ENCODE data around the gene ADAMTSL1. TPM values are rescaled to one million over a fixed set of nuclear protein-coding genes. Genes with fewer than 3 reads are reported as not detected.
A peak's percentile ranks its signal among the peaks of the same experiment; 100 is the strongest.

The ADAMTSL1 gene
- total RNA-seq, 4 donors from 2014 or later, result 13.3 to 39.7 (median 27.2) TPM

DNA sequence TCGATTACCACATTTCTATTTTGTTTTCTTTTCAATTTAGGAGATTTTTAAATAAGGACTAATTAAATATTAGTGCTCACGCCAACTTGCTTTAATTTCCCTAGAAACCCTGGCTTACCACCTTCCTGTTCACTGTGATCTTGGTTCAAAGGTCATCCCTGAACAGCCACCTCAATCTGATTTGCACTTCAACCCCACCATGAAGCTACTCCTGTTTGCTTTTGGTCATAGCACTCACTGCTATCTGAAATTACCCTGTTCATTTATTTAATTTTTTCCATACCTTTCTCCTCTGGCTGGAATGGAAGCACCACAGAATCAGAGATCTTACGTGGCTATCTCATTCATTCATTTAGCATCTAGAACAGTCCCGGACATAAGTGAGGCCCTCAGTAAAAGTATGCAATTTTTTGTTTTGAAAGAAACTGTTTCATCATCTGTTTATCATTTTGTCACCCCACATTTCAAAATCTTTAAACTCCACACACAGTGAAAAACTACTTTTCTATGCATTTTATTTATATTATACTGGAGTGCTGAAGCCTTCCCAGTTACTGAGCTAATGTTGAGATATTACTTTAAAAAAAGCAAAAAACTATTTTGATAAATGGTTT lies 17.2 kb upstream of the ADAMTSL1 start:
- Histone ChIP-seq H3K27me3 (no peaks in the 10 kb centered on the region), H3K4me1 (peaks cover 0 to 10% (median 4%) of the 10 kb centered on the region in 4 donors), H3K9me3 (no peaks in the 10 kb centered on the region), H3K27ac (no peak overlapping the region), H3K36me3 (no peaks in the 10 kb centered on the region), H3K4me3 (no peak overlapping the region)
- intact Hi-C loops (cut with DNase I; ENCODE audit: low total_unique reads) (loop anchor here (10.0 kb wide), 1 partner anchor 408 kb away; no protein-coding TSS in a partner anchor), in situ Hi-C loops (cut with MboI; ENCODE audit: low pct_ligation_motif_present in 1 of 4, low pct_unique_long_range_greater_than_20kb in 1 of 4, low sequenced_read_pairs in 3 of 4) (no loop called here)
- no peak for DNase-seq
- WGBS, 2 donors (ENCODE audit: low coverage in 1 of 2), result 40 to 43% methylated on average over 3 to 4 of the region's 4 CpGs
- TF ChIP-seq POLR2AphosphoS5 (IDR thresholded peaks at IDR 0.05), result no peak
- no peak for TF ChIP-seq POLR2A (IDR thresholded peaks at IDR 0.05)
- no peak for TF ChIP-seq EP300 (IDR thresholded peaks at IDR 0.05; ENCODE audit: low read depth)
- TF ChIP-seq CTCF (IDR thresholded peaks at IDR 0.05), result no peak

GRCh38 chr9:18457510-18457909 lies 16.4 kb upstream of the ADAMTSL1 start:
- TF ChIP-seq POLR2AphosphoS5 (IDR thresholded peaks at IDR 0.05) (no peak), EP300 (IDR thresholded peaks at IDR 0.05; ENCODE audit: low read depth) (no peak), POLR2A (IDR thresholded peaks at IDR 0.05) (no peak), CTCF (IDR thresholded peaks at IDR 0.05) (no peak)
- Histone ChIP-seq H3K27ac (no peak overlapping the region), H3K36me3 (no peaks in the 10 kb centered on the region), H3K27me3 (no peaks in the 10 kb centered on the region), H3K9me3 (no peaks in the 10 kb centered on the region), H3K4me1 (peaks cover 0 to 10% (median 4%) of the 10 kb centered on the region in 4 donors), H3K4me3 (no peak overlapping the region)
- WGBS, 2 donors (ENCODE audit: low coverage in 1 of 2), result 77 to 95% methylated on average over 2 of the region's 2 CpGs
- intact Hi-C loops (cut with DNase I; ENCODE audit: low total_unique reads) (loop anchor here (10.0 kb wide), 1 partner anchor 407 kb away; no protein-coding TSS in a partner anchor), in situ Hi-C loops (cut with MboI; ENCODE audit: low pct_ligation_motif_present in 1 of 4, low pct_unique_long_range_greater_than_20kb in 1 of 4, low sequenced_read_pairs in 3 of 4) (no loop called here)
- DNase-seq, result no peak

DNA sequence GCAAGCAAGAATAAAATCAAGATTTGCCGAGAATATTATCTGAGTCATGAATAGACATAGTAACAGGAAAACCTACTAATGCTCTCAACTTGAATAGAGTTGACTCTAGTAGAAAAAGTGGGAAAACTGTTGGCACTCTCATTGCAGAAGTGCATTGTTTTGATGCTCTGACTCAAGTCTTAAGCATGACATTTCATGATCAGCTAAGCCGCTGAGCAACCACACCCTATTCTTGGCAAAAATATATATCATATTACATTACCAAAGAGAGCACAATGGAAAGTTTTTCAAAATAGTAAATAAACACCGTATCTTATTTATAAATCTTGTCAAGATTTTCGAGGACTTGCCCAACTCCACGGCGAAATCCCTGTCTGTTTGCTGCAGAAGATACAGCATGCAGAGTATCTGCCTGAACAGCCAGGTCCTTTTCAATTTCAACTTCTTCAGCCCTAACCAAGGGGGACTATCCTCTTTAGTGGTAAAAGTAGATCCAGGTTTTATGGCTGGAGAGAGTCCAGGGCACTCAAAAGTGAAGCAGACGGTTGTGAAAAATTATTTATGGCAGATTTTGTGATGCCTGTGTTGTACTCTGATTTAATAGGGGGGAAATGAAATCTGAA lies 13.9 kb upstream of the ADAMTSL1 start:
- Histone ChIP-seq H3K27ac (no peak overlapping the region), H3K27me3 (no peaks in the 10 kb centered on the region), H3K36me3 (no peaks in the 10 kb centered on the region), H3K9me3 (no peaks in the 10 kb centered on the region), H3K4me3 (no peak overlapping the region), H3K4me1 (peaks cover 0 to 10% (median 4%) of the 10 kb centered on the region in 4 donors)
- TF ChIP-seq POLR2A (IDR thresholded peaks at IDR 0.05), result no peak
- TF ChIP-seq POLR2AphosphoS5 (IDR thresholded peaks at IDR 0.05), result peak in 1 of 3 donors; percentile 12
- TF ChIP-seq CTCF (IDR thresholded peaks at IDR 0.05), result no peak
- in situ Hi-C loops (cut with MboI; ENCODE audit: low pct_ligation_motif_present in 1 of 4, low pct_unique_long_range_greater_than_20kb in 1 of 4, low sequenced_read_pairs in 3 of 4) (no loop called here), intact Hi-C loops (cut with DNase I; ENCODE audit: low total_unique reads) (loop anchor here (10.0 kb wide), 1 partner anchor 405 kb away; no protein-coding TSS in a partner anchor)
- no peak for DNase-seq
- 73% methylated on average over 7 of the region's 7 CpGs for WGBS, 2 donors (ENCODE audit: low coverage in 1 of 2)

- DNase-seq, result no peak
- in situ Hi-C loops (cut with MboI; ENCODE audit: low pct_ligation_motif_present in 1 of 4, low pct_unique_long_range_greater_than_20kb in 1 of 4, low sequenced_read_pairs in 3 of 4), result no loop called here
- H3K4me1 ChIP-seq, result peaks cover 0 to 16% (median 4%) of the 10 kb centered on the region in 4 donors
- no peak for TF ChIP-seq EP300 (IDR thresholded peaks at IDR 0.05; ENCODE audit: low read depth)
- TF ChIP-seq CTCF (IDR thresholded peaks at IDR 0.05), result no peak
- TF ChIP-seq POLR2A (IDR thresholded peaks at IDR 0.05), result no peak
- no peak for TF ChIP-seq POLR2AphosphoS5 (IDR thresholded peaks at IDR 0.05)
- H3K27ac ChIP-seq, result no peak overlapping the region
- H3K36me3 ChIP-seq, result no peaks in the 10 kb centered on the region
- no peaks in the 10 kb centered on the region for H3K9me3 ChIP-seq
- 77 to 83% methylated on average over 4 of the region's 4 CpGs for WGBS, 2 donors (ENCODE audit: low coverage in 1 of 2)
- no peak overlapping the region for H3K4me3 ChIP-seq
- intact Hi-C loops (cut with DNase I; ENCODE audit: low total_unique reads), result no loop called here
- no peaks in the 10 kb centered on the region for H3K27me3 ChIP-seq
Measured at GRCh38 chr9:18461496-18461895, 12.5 kb upstream of the ADAMTSL1 start.

All from transverse colon (tissue), 4 donors.